ENCODE measurements around the gene ST7. TPM values are rescaled to one million over a fixed set of nuclear protein-coding genes. Genes with fewer than 3 reads are reported as not detected.

The ST7 gene
- total RNA-seq, 2 experiments from 2014 or later: 5.7 to 6.2 TPM

DNA sequence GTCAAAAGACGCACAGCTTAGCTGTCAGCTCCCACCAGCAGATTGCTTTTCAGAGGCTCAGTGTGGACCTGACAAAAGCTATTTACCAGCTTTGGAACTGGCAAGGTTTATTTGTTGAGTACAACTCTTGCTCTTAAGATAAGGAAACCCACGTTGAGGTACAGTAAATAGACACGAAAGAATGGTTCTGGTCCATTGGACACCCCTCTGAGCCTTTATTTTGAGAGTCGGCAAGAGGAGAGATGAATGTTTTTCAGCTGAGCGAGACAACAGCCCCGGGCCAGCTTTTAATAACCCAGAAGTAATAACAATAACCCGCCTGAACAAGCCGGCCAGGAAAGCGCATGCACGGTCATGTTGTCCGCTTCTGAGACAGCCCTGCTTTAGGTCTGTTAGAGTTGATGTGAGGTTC is 320.5 kb downstream of the ST7 start:
- intact Hi-C loops (cut with micrococcal nuclease): no loop called here
- Mint-ChIP-seq H3K9me3 (no peaks in the 10 kb centered on the region), H3K27ac (no peak overlapping the region), H3K36me3 (no peaks in the 10 kb centered on the region), H3K4me3 (no peak overlapping the region), H3K4me1 (ENCODE audit: low read depth) (peaks cover 4% of the 10 kb centered on the region), H3K27me3 (peaks cover 18% of the 10 kb centered on the region)
- POLR2A ChIA-PET: interaction anchor here (1.1 kb wide), 1 partner anchor 11 kb away, joined by 3 read pairs; no protein-coding TSS in a partner anchor
- DNase-seq: no peak
- CTCF ChIA-PET: interaction anchor here (1.0 kb wide), 1 partner anchor 61 kb away, joined by 3 read pairs; no protein-coding TSS in a partner anchor

- Mint-ChIP-seq H3K27ac (no peak overlapping the region), H3K4me3 (no peak overlapping the region), H3K36me3 (no peaks in the 10 kb centered on the region), H3K4me1 (ENCODE audit: low read depth) (peaks cover 2% of the 10 kb centered on the region), H3K9me3 (no peaks in the 10 kb centered on the region), H3K27me3 (peaks cover 18% of the 10 kb centered on the region)
- intact Hi-C loops (cut with micrococcal nuclease): no loop called here
- DNase-seq: no peak
- POLR2A ChIA-PET: no interaction called here
- CTCF ChIA-PET: no interaction called here
Observed at GRCh38 chr7:117274951-117275350, 321.6 kb downstream of the ST7 start.

DNA sequence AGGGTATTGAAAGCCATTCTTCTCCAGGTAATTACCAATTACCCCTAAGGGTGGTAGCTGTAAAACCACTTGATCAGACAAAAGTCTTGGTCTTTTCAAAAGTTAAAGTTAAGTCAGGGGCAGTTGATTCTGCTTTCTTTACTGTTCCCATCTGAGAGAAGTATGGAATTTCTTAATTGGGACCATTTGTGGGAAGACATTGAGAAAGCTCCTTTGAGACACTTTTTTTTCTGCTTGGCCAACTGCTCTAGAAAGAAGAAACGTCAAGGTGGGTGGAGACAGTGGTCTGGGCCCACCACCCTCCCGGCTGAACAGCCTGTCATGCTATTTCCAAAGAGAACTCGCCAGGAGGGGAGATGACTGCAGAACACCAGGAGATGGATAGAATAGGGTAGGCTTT is 324.3 kb downstream of the ST7 start:
- H3K9me3 Mint-ChIP-seq: no peaks in the 10 kb centered on the region
- ChIA-PET CTCF (no interaction called here), POLR2A (no interaction called here)
- no peaks in the 10 kb centered on the region for H3K36me3 Mint-ChIP-seq
- no peak overlapping the region for H3K27ac Mint-ChIP-seq
- intact Hi-C loops (cut with micrococcal nuclease): no loop called here
- no peak overlapping the region for H3K4me3 Mint-ChIP-seq
- no peaks in the 10 kb centered on the region for H3K4me1 Mint-ChIP-seq (ENCODE audit: low read depth)
- peaks cover 5% of the 10 kb centered on the region for H3K27me3 Mint-ChIP-seq
- DNase-seq: no peak

DNA sequence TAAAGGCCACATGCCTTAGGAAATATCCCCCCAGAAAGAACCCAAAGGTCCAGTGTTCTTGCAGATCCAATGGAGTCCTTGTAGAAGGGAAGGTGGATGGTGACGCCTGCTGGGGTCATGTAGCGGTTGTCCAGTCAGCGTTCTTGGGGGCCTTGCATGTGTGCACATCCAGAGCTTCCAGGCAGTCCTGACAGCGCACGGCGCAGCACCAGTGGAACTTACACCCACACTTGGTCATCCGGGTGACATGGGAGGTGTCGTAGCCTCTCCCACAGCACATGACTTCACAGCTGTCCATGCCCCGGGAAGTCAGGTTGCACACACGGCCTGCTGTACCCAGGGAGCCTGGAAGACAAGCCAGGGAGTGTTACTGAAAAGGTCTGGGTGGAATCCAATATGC is 324.7 kb downstream of the ST7 start:
- POLR2A ChIA-PET: no interaction called here
- no peak overlapping the region for H3K4me3 Mint-ChIP-seq
- CTCF ChIA-PET: no interaction called here
- H3K4me1 Mint-ChIP-seq (ENCODE audit: low read depth): no peaks in the 10 kb centered on the region
- H3K9me3 Mint-ChIP-seq: no peaks in the 10 kb centered on the region
- intact Hi-C loops (cut with micrococcal nuclease): no loop called here
- H3K27ac Mint-ChIP-seq: no peak overlapping the region
- peaks cover 5% of the 10 kb centered on the region for H3K27me3 Mint-ChIP-seq
- H3K36me3 Mint-ChIP-seq: no peaks in the 10 kb centered on the region
- no peak for DNase-seq

GRCh38 chr7:117279203-117279602 is 325.9 kb downstream of the ST7 start:
- H3K36me3 Mint-ChIP-seq: no peaks in the 10 kb centered on the region
- ChIA-PET POLR2A (no interaction called here), CTCF (no interaction called here)
- H3K27ac Mint-ChIP-seq: no peak overlapping the region
- intact Hi-C loops (cut with micrococcal nuclease): no loop called here
- no peak for DNase-seq
- no peak overlapping the region for H3K4me3 Mint-ChIP-seq
- peaks cover 5% of the 10 kb centered on the region for H3K27me3 Mint-ChIP-seq
- H3K9me3 Mint-ChIP-seq: no peaks in the 10 kb centered on the region
- no peaks in the 10 kb centered on the region for H3K4me1 Mint-ChIP-seq (ENCODE audit: low read depth)

Small RNA genes lying within 50 kb of the gene (microRNA-seq; reads per million reads assigned to microRNA genes)
- gene MIR6132 (ENCODE audit: borderline microRNAs expressed, borderline number of aligned reads, borderline replicate concordance): not detected

Other genes starting within 250 kb of the ST7 start
- gene CAPZA2, start 90.9 kb upstream of the ST7 start, total RNA-seq: 100 to 1,000 TPM; 163 to 176 TPM